T-helper 2 cell treated with Interferon-gamma antibody and Interleukin-4, amounts not matched to agents 5 μg/mL and 100 μg/mL, for 36 hours (primary cell): ENCODE measurements around the gene ARID3B.
A peak's percentile ranks its signal among the peaks of the same experiment; 100 is the strongest.
"Not testable (repeated sequence)": the region's sequence is repeated elsewhere in the genome, so short reads cannot be mapped to it uniquely, and the experiment has no call there.

Experiments
- DNase-seq: peaks from one replicate; pipeline ENCODE4 v3.0.0; 2021; ENCODE audit warnings: low spot score
- H3K27ac Mint-ChIP-seq: one replicate; pipeline ENCODE4 v1.8.0; 2021; ENCODE audit warnings: mild to moderate bottlenecking, mixed read lengths
- H3K27me3 Mint-ChIP-seq: one replicate; pipeline ENCODE4 v1.8.0; 2021; ENCODE audit warnings: low read depth, mixed read lengths
- H3K36me3 Mint-ChIP-seq: one replicate; pipeline ENCODE4 v1.8.0; 2021; ENCODE audit warnings: low read depth, mixed read lengths
- H3K4me1 Mint-ChIP-seq: one replicate; pipeline ENCODE4 v1.8.0; 2021; ENCODE audit warnings: low read depth, mixed read lengths
- H3K4me3 Mint-ChIP-seq: one replicate; pipeline ENCODE4 v1.8.0; 2022; ENCODE audit warnings: mild to moderate bottlenecking, moderate library complexity, mixed read lengths
- H3K9me3 Mint-ChIP-seq: one replicate; pipeline ENCODE4 v1.8.0; 2021; ENCODE audit warnings: mixed read lengths

The ARID3B gene

DNA sequence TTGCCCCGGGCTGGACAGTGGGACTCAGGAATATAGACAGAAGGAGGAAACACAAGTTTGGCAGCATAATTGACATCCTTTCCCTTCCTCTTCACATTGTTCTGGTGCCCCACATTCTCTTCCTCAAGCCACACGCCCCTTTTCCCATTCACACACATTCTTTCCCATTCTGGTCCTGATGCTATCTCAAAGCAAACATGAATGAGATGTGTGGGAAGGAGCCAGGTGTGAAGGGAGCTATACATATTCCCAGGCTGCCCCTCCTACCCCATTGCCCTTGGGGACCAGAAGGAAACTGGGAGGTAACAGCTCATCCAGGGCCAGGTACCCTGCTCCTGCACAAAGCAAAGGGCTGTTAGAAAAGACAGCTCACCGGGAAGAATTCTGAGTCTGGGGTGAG, 51.2 kb downstream of the ARID3B start:
- Mint-ChIP-seq H3K27me3 (no peaks in the 10 kb centered on the region), H3K4me3 (no peak overlapping the region), H3K9me3 (no peaks in the 10 kb centered on the region), H3K27ac (no peak overlapping the region), H3K4me1 (no peaks in the 10 kb centered on the region), H3K36me3 (peaks cover 38% of the 10 kb centered on the region)
- DNase-seq: no peak

DNA sequence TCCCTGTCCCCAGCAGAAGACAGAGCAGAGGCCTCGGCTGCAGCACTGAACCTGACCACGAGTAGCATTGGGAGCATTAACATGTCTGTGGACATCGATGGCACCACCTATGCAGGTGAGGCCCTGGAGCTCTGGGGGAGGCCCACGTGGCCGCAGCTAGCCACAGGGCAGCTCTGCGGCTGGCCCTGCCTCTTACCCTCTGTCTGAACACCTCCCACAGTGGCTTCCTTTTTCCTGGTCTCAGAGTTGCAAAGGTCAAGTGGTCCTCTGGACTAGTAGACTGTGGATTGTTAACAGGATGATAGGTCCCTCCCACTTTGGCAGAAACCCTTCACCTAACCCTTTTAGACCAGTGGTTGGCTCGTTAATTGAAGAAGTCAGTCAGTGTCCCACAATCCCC, 52.1 kb downstream of the ARID3B start:
- Mint-ChIP-seq H3K36me3 (peaks cover 42% of the 10 kb centered on the region), H3K4me1 (peaks cover 5% of the 10 kb centered on the region), H3K9me3 (no peaks in the 10 kb centered on the region), H3K27ac (no peak overlapping the region), H3K27me3 (no peaks in the 10 kb centered on the region), H3K4me3 (no peak overlapping the region)
- DNase-seq: no peak

DNA sequence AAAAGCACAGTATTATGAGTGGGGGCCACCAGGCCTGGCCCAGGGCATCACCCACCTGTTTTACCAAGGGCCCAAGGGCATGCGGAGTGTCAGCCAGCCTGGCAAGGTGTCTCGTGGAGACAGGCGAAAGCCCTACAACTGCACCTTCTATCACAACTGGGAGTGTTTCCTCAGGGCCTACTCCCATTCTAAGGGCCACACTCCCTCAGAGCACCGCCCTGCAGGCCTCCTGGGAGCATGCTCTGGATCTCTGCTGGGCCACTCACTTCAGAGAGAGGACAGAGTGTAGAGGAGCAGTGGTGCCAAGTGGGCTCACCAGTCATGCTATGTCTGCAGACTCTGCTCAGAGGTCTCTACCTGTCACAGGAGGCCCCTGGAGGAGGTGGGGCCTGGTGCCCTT, 53.4 kb downstream of the ARID3B start:
- Mint-ChIP-seq H3K36me3 (peaks cover 45% of the 10 kb centered on the region), H3K27ac (no peak overlapping the region), H3K9me3 (no peaks in the 10 kb centered on the region), H3K4me3 (no peak overlapping the region), H3K27me3 (no peaks in the 10 kb centered on the region), H3K4me1 (peaks cover 16% of the 10 kb centered on the region)
- DNase-seq: no peak

DNA sequence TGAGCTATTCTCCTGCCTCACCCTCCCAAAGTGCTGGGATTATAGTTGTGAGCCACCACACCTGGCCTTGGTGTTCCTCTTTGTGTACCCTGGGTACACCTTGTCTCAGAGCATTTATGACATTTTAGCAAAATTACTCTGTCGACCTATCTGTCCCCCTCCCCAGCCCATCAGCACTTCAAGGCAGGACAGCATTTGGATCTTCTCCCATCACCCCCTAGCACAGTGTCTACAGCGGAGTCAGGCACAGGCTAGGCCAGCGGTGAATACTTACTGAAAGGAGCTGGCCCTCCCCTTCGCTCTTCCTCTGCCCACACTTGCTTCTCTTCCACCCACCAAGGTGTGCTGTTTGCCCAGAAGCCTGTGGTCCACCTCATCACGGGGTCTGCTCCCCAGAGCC, 54.3 kb downstream of the ARID3B start:
- Mint-ChIP-seq H3K4me1 (peaks cover 18% of the 10 kb centered on the region), H3K4me3 (no peak overlapping the region), H3K27ac (peak overlapping the region; percentile 17), H3K27me3 (no peaks in the 10 kb centered on the region), H3K36me3 (peaks cover 41% of the 10 kb centered on the region), H3K9me3 (no peaks in the 10 kb centered on the region)
- DNase-seq: no peak

DNA sequence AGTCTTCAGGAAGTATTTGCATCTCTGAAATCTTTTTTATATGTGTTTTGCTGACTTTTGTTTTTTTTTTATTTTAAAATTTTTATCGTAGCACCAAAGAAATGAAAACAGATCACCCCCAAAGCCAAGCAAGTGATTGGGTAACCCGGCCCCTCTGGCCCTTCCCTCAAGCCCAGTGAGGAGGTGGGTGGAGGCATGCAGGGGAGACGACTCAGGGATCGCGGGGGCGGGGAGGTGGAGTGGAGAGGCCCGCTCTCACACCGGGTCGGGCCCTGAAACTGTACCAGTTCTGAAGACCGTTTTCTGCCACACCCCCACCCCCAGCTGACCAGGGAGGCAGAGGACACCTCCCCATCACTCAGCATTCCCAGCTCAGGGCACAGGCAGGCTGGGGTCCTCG, 55.7 kb downstream of the ARID3B start:
- DNase-seq, H3K27me3 Mint-ChIP-seq, H3K27ac Mint-ChIP-seq, H3K4me3 Mint-ChIP-seq, H3K9me3 Mint-ChIP-seq: not testable (repeated sequence)
- Mint-ChIP-seq H3K36me3 (peaks cover 34% of the 10 kb centered on the region), H3K4me1 (peaks cover 18% of the 10 kb centered on the region)

DNA sequence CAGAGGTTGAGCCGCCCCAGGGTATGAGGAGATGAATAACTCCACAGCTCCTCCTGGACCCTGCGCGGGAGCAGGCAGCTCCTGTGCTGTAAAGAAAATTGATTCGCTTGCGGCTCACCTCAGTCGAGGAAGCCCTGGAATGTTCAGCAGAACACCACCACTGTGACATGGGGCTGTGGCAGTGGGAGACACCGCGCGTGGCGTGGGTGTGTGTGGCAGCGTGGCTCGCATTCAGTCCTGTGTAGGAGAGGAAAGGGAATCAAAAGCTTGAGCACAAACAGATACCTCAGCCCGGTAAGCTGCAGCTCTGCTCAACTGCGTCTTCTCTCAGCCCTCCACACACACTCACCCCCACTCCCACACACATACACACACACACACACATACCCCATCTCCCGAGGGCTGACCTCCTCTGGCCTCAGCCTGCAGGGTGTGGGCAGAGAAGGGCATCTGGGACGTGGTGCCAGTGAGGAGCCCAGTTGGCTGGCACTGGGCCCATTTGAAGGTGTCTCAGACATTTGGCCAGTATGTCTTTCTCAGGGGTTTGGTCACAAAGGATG, 56.2 kb downstream of the ARID3B start:
- not testable (repeated sequence) for H3K27me3 Mint-ChIP-seq

DNA sequence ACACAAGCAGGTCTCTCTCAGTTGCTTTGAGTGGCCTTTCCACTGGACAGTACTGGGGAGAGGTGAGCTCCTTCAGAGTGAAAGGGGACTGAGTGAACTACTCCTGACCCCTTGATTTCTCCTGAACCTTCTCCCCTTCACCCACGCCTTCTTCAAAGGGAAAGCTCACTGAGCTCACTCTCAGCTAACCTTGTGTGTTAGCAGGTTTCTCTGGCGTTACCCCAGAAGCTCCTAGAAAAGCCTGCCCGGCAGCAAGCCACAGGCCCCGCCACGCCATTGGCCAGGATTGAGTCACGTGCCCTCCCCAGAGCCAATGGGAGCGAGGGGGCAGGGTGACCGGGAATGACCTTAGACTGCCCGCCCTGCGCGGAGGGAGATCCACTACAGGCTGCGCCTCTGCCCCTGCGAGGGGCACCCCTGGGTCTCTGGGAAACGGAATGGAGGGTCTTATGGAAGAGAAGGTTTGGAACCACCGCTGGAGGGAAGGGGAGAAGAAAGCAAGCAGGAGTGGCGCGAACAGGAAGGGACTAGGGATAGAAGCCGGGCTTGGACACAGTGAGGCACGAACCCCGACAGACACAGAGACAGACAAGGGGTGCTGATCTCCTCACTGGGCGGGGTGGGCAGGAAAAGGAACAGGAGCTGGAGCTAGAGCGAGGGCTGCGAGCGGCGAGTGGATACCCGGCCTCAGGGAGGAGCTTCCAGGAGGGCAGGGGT, 57.3 kb downstream of the ARID3B start:
- H3K4me3 Mint-ChIP-seq: peak overlapping the region; percentile 96
- H3K27ac Mint-ChIP-seq: peak overlapping the region; percentile 97
- no peaks in the 10 kb centered on the region for H3K9me3 Mint-ChIP-seq
- peaks cover 26% of the 10 kb centered on the region for H3K36me3 Mint-ChIP-seq
- H3K4me1 Mint-ChIP-seq: peaks cover 18% of the 10 kb centered on the region
- H3K27me3 Mint-ChIP-seq: no peaks in the 10 kb centered on the region
- peak; percentile 91 for DNase-seq

More for the DNA sequence above, 56.2 kb downstream of the ARID3B start:
- not testable (repeated sequence) for H3K4me3 Mint-ChIP-seq, H3K27ac Mint-ChIP-seq, DNase-seq, H3K9me3 Mint-ChIP-seq
- Mint-ChIP-seq H3K36me3 (peaks cover 30% of the 10 kb centered on the region), H3K4me1 (peaks cover 18% of the 10 kb centered on the region)

DNA sequence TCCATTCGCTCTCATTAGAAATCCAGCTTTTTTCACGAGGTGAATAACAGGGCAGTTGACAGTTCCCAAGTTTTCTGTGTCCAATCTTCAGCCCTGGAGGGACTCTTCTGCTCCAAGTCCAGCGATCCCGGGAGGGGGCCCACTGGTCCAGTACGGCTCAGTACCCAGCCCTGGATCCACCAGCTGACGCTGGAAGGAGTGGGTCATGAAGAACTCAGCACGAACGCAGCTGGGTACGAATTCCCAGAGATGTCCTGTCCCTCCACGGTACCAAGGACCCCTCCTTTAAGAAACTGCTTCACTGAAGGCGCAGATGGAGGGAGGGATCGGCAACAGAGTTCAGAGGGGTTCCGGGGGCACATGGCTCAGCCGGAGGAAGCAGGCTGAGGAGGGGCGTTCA, 58.1 kb downstream of the ARID3B start:
- Mint-ChIP-seq H3K36me3 (peaks cover 21% of the 10 kb centered on the region), H3K27ac (no peak overlapping the region), H3K4me1 (peaks cover 18% of the 10 kb centered on the region), H3K9me3 (no peaks in the 10 kb centered on the region), H3K27me3 (no peaks in the 10 kb centered on the region), H3K4me3 (peak overlapping the region; percentile 96)
- DNase-seq: no peak

DNA sequence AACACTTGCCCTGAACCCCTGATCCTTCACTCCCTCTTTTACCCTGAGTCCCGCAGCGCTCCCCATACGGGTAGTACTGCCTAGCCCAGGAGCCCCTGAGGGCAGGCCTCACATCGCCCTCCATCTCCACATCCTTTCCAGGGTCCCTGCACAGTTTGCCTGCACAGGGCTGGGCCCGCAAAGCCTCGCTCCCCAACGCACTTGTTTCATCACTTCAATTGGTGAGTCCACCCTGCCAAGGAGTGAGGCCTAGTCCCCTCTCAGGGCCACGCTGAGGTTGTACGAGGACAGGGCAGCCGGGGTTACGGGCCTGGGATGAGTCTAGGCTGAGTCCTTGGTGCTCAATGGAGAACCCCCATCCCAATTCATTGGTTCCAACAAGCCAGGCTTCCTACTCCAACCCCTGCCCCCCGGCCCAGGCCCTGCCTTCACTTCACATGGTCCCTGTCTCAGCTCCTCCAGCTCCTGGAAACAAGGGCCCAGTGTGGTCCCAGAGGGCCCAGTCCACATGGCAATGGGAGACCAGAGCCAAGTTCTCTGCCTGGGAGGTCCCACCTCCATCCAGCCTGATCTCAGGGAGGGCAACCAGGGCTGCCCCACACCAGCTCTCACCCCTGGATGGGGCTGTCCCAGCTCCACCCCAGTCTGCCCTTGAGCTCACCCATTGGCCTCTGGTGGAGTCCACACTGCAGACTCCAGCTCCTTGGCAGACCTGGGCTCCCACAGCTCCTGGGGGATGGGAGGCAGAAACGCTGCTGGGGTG, 62.2 kb downstream of the ARID3B start:
- H3K27ac Mint-ChIP-seq: no peak overlapping the region
- no peak for DNase-seq
- peaks cover 12% of the 10 kb centered on the region for H3K4me1 Mint-ChIP-seq
- no peak overlapping the region for H3K4me3 Mint-ChIP-seq
- no peaks in the 10 kb centered on the region for H3K9me3 Mint-ChIP-seq
- peaks cover 5% of the 10 kb centered on the region for H3K36me3 Mint-ChIP-seq
- H3K27me3 Mint-ChIP-seq: no peaks in the 10 kb centered on the region

DNA sequence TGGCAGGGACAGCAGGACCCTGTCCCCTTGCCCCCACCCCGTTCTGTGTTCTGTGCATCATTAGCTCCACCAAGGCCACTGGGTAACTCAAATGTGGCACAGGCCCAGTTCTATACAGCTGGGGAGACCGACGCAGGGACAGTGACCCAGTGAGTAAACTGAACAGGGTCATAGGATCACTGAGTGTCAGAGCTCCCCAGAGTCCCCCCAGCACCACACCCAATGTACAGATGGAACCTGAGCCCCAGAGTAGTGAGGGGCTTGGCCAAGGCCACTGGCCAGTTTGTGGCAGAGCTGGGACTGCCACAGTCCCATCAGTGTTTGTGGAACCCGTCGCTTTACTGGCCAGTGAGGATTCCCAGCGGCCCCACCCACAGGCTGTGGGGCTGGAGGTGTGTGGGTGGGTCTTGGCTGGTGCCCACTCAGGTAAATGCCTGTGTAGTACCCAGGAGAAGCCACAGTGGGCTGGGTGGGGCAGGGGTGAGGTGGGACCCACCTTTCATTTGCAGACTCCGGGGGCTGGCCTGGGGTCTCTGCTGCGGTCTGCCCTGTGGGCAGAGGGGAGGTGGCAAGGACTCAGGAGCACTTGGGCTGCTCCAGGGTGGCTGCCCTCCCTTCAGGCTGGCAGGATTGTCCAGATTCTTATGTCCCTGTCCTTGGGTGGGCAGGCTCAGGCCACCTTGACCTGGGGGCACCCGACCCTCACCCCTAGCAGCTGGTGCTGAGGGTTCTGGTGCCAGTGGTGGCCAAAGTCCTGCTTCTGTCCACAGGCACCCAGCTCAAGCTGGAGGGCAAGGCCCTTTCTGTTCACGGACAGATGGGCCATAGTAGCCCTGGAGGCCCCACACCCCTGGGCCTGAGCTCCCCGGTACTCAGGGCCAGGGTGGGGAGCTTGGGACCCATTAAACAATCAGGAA, 63.0 kb downstream of the ARID3B start:
- Mint-ChIP-seq H3K4me3 (no peak overlapping the region), H3K9me3 (no peaks in the 10 kb centered on the region), H3K27ac (no peak overlapping the region), H3K36me3 (no peaks in the 10 kb centered on the region), H3K27me3 (no peaks in the 10 kb centered on the region), H3K4me1 (peaks cover 5% of the 10 kb centered on the region)
- DNase-seq: no peak

DNA sequence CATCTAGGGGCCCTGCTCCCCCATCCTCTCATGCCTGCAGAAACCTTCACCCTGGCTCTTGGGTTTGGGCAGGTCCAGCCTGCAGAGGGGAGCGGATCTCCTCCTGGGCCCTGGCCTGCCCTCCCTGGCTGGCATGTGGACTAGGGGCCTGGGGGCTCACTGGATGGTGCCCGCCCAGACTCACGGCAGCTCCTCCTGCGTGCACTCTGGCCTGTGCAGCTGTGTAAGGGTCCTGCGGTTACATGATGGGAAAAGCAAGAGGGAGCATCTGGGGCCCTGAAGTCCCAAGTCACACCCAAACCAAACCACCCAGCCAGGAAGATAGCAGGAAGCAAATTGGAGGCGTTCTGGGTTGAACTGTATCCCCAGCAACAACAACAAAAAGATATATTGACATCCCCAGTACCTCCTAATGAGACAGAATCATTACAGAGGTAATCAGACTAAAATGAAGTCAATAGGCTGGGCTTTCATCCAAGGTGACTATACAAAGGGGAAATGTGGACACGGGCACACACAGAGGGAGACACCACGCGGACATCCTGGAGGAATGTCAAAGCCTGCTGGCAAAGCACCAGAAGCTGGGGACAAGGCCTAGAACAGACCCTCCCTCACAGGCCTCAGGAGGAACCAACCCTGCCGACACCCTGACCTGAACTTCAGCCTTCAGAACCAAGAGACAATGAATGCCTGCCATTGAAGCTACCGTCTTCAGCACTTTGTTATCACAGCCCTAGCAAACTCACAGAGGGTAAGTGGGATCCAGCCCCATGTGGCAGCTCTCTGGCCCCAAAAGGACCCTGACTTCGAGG, 64.2 kb downstream of the ARID3B start:
- Mint-ChIP-seq H3K27me3 (no peaks in the 10 kb centered on the region), H3K9me3 (no peaks in the 10 kb centered on the region), H3K27ac (no peak overlapping the region), H3K36me3 (no peaks in the 10 kb centered on the region), H3K4me1 (no peaks in the 10 kb centered on the region), H3K4me3 (no peak overlapping the region)
- no peak for DNase-seq

DNA sequence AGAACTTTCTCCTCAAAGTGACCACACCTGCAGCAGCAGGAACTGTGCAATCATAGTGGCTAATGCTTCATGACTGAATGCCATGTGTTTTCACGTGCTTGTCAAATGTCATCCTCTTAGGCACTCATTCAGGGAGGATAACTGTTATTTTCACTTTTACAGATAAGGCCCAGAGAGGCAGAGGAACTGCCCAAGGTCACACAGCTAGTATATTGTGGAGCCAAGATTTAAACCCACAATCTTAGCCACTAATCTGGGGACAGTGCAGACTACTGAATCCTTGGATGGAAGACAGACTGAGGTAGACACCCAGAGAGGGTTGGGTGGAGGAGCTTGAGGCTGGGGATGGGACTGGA, 64.8 kb downstream of the ARID3B start:
- H3K4me3 Mint-ChIP-seq: no peak overlapping the region
- H3K27ac Mint-ChIP-seq: no peak overlapping the region
- H3K27me3 Mint-ChIP-seq: no peaks in the 10 kb centered on the region
- no peaks in the 10 kb centered on the region for H3K4me1 Mint-ChIP-seq
- DNase-seq: no peak
- H3K36me3 Mint-ChIP-seq: no peaks in the 10 kb centered on the region
- no peaks in the 10 kb centered on the region for H3K9me3 Mint-ChIP-seq

DNA sequence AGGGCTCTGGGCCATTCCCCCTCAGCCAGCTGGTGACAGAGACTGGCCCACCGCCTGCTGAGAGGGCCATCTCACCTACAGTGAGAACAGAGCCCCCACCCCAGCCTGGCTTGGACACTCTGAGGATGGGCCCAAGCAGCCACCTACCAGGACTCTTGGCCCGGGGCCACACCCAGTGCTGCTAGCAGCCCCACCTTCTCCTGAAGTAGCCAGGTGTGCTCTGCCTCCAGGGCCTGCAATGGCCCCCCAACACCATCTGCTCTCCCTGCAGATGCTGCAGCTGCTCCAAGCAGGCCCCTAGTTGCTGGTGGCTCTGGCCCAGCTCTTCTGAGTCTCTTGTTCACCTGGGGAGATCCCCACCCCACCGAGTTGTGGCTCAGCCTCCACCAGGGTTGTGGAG, 67.8 kb downstream of the ARID3B start:
- DNase-seq: no peak
- H3K27me3 Mint-ChIP-seq: no peaks in the 10 kb centered on the region
- H3K4me1 Mint-ChIP-seq: peaks cover 2% of the 10 kb centered on the region
- no peaks in the 10 kb centered on the region for H3K9me3 Mint-ChIP-seq
- H3K36me3 Mint-ChIP-seq: no peaks in the 10 kb centered on the region
- H3K4me3 Mint-ChIP-seq: no peak overlapping the region
- H3K27ac Mint-ChIP-seq: no peak overlapping the region
